Mononuclear cell (primary cell): Measurements from ENCODE around the gene POC1A. TPM values are rescaled to one million over a fixed set of nuclear protein-coding genes. Genes with fewer than 3 reads are reported as not detected.
"Not testable (repeated sequence)": the region's sequence is repeated elsewhere in the genome, so short reads cannot be mapped to it uniquely, and the experiment has no call there.

Experiments used
- H3K27me3 ChIP-seq: 2 replicates; pipeline ENCODE4 v1.6.0; 2011; ENCODE audit warnings: low read length, control low read depth; ENCODE audit not compliant: insufficient read depth
- H3K4me1 ChIP-seq: 2 replicates; pipeline ENCODE4 v1.5.1; 2011; ENCODE audit warnings: mild to moderate bottlenecking, low read length, control low read depth; ENCODE audit not compliant: insufficient read depth
- H3K4me3 ChIP-seq: 2 replicates; pipeline ENCODE4 v1.5.1; 2011; ENCODE audit warnings: mild to moderate bottlenecking, low read length, moderate library complexity
- H3K9me3 ChIP-seq: 2 replicates; pipeline ENCODE4 v1.5.1; 2011; ENCODE audit warnings: low read depth, mild to moderate bottlenecking, control low read depth, low read length
- total RNA-seq: library from RNA; depleted of rRNA; stranded (reverse); fragments of >200 nt; gene quantifications from one replicate; pipeline ENCODE4 v1.2.3, GENCODE V29; 2012

The POC1A gene
- total RNA-seq, 1 donor, result 0.21 TPM

- H3K4me3 ChIP-seq, H3K27me3 ChIP-seq, H3K4me1 ChIP-seq, H3K9me3 ChIP-seq: not testable (repeated sequence)
Measured at GRCh38 chr3:52043039-52043438, 111.2 kb downstream of the POC1A start.

GRCh38 chr3:52041118-52041731, 113.0 kb downstream of the POC1A start:
- Histone ChIP-seq H3K4me3 (no peak overlapping the region), H3K9me3 (no peaks in the 10 kb centered on the region), H3K4me1 (no peaks in the 10 kb centered on the region)

GRCh38 chr3:52040600-52040999, 113.6 kb downstream of the POC1A start:
- H3K27me3 ChIP-seq, result no peaks in the 10 kb centered on the region
- no peaks in the 10 kb centered on the region for H3K4me1 ChIP-seq

More at GRCh38 chr3:52041118-52041731, 113.0 kb downstream of the POC1A start:
- no peaks in the 10 kb centered on the region for H3K27me3 ChIP-seq

GRCh38 chr3:52039846-52040245, 114.4 kb downstream of the POC1A start:
- Histone ChIP-seq H3K27me3 (no peaks in the 10 kb centered on the region), H3K4me3 (no peak overlapping the region), H3K9me3 (no peaks in the 10 kb centered on the region), H3K4me1 (no peaks in the 10 kb centered on the region)

More at GRCh38 chr3:52040600-52040999, 113.6 kb downstream of the POC1A start:
- Histone ChIP-seq H3K9me3 (no peaks in the 10 kb centered on the region), H3K4me3 (no peak overlapping the region)

GRCh38 chr3:52039426-52039825, 114.8 kb downstream of the POC1A start:
- Histone ChIP-seq H3K4me3 (no peak overlapping the region), H3K4me1 (no peaks in the 10 kb centered on the region), H3K27me3 (no peaks in the 10 kb centered on the region), H3K9me3 (no peaks in the 10 kb centered on the region)

GRCh38 chr3:52038227-52038626, 116.0 kb downstream of the POC1A start:
- Histone ChIP-seq H3K9me3 (no peaks in the 10 kb centered on the region), H3K4me3 (no peak overlapping the region), H3K27me3 (no peaks in the 10 kb centered on the region), H3K4me1 (no peaks in the 10 kb centered on the region)

GRCh38 chr3:52037291-52037690, 116.9 kb downstream of the POC1A start:
- H3K9me3 ChIP-seq, result no peaks in the 10 kb centered on the region
- no peak overlapping the region for H3K4me3 ChIP-seq
- no peaks in the 10 kb centered on the region for H3K27me3 ChIP-seq
- H3K4me1 ChIP-seq, result no peaks in the 10 kb centered on the region

- Histone ChIP-seq H3K4me3 (no peak overlapping the region), H3K27me3 (no peaks in the 10 kb centered on the region), H3K4me1 (no peaks in the 10 kb centered on the region), H3K9me3 (no peaks in the 10 kb centered on the region)
Measured at GRCh38 chr3:52036829-52037228, 117.4 kb downstream of the POC1A start.

GRCh38 chr3:52036222-52036694, 118.0 kb downstream of the POC1A start:
- Histone ChIP-seq H3K27me3 (no peaks in the 10 kb centered on the region), H3K9me3 (no peaks in the 10 kb centered on the region)

GRCh38 chr3:52034651-52035050, 119.6 kb downstream of the POC1A start:
- Histone ChIP-seq H3K9me3 (no peaks in the 10 kb centered on the region), H3K27me3 (no peaks in the 10 kb centered on the region), H3K4me3 (no peak overlapping the region), H3K4me1 (no peaks in the 10 kb centered on the region)

More at GRCh38 chr3:52036222-52036694, 118.0 kb downstream of the POC1A start:
- Histone ChIP-seq H3K4me1 (no peaks in the 10 kb centered on the region), H3K4me3 (no peak overlapping the region)

GRCh38 chr3:52034212-52034611, 120.0 kb downstream of the POC1A start:
- Histone ChIP-seq H3K9me3 (no peaks in the 10 kb centered on the region), H3K4me3 (no peak overlapping the region), H3K4me1 (no peaks in the 10 kb centered on the region), H3K27me3 (no peaks in the 10 kb centered on the region)

- H3K4me3 ChIP-seq, H3K4me1 ChIP-seq, H3K27me3 ChIP-seq, H3K9me3 ChIP-seq: not testable (repeated sequence)
Measured at GRCh38 chr3:52033748-52034147, 120.5 kb downstream of the POC1A start.

GRCh38 chr3:52032702-52033408, 121.4 kb downstream of the POC1A start:
- Histone ChIP-seq H3K4me1 (no peaks in the 10 kb centered on the region), H3K4me3 (no peak overlapping the region), H3K9me3 (no peaks in the 10 kb centered on the region), H3K27me3 (no peaks in the 10 kb centered on the region)

GRCh38 chr3:52031896-52032295, 122.3 kb downstream of the POC1A start:
- H3K4me3 ChIP-seq, result no peak overlapping the region

GRCh38 chr3:52030714-52031310, 123.4 kb downstream of the POC1A start:
- Histone ChIP-seq H3K27me3 (no peaks in the 10 kb centered on the region), H3K4me1 (no peaks in the 10 kb centered on the region), H3K4me3 (no peak overlapping the region), H3K9me3 (no peaks in the 10 kb centered on the region)

More at GRCh38 chr3:52031896-52032295, 122.3 kb downstream of the POC1A start:
- Histone ChIP-seq H3K4me1 (no peaks in the 10 kb centered on the region), H3K27me3 (no peaks in the 10 kb centered on the region), H3K9me3 (no peaks in the 10 kb centered on the region)
